Skeletal muscle tissue (tissue), 4 donors: ENCODE data around the gene CHRNB4. TPM values are rescaled to one million over a fixed set of nuclear protein-coding genes. Genes with fewer than 3 reads are reported as not detected.
"Not testable (repeated sequence)": the region's sequence is repeated elsewhere in the genome, so short reads cannot be mapped to it uniquely, and the experiment has no call there.

Experiments
- H3K27ac ChIP-seq: one replicate; pipeline ENCODE4 v1.7.0; 2013; ENCODE audit warnings: mild to moderate bottlenecking, low read depth, low read length, inconsistent platforms
- H3K27me3 ChIP-seq, 3 donors: one replicate each; pipeline ENCODE4 v1.7.0; 2013; ENCODE audit warnings: low read length in 3 of 3; ENCODE audit not compliant: control insufficient read depth in 3 of 3, insufficient read depth in 3 of 3
- H3K36me3 ChIP-seq, 3 donors: one replicate each; pipeline ENCODE4 v1.7.0; 2013; ENCODE audit warnings: low read length in 3 of 3; ENCODE audit not compliant: control insufficient read depth in 3 of 3, insufficient read depth in 3 of 3
- H3K4me1 ChIP-seq, 3 donors: one replicate each; pipeline ENCODE4 v1.7.0; 2013; ENCODE audit warnings: low read length in 3 of 3, mild to moderate bottlenecking in 3 of 3; ENCODE audit not compliant: control insufficient read depth in 3 of 3, insufficient read depth in 3 of 3
- H3K4me3 ChIP-seq, 3 donors: one replicate each; pipeline ENCODE4 v1.7.0; 2013; ENCODE audit warnings: low read length in 3 of 3
- H3K9ac ChIP-seq, 3 donors: one replicate each; pipeline ENCODE4 v1.7.0; 2013; ENCODE audit warnings: low read length in 3 of 3, mild to moderate bottlenecking in 3 of 3, moderate library complexity in 2 of 3, low read depth in 1 of 3
- H3K9me3 ChIP-seq, 3 donors: one replicate each; pipeline ENCODE4 v1.7.0; 2013; ENCODE audit warnings: low read length in 3 of 3; ENCODE audit not compliant: control insufficient read depth in 3 of 3
- total RNA-seq: library from RNA; depleted of rRNA; stranded (reverse); fragments of >200 nt; gene quantifications from one replicate; pipeline ENCODE4 v1.2.3, GENCODE V29; 2014
- donor health status: Osteomylitis.

CHRNB4 gene
- total RNA-seq, 1 donor from 2014 or later: under 0.01 TPM

DNA sequence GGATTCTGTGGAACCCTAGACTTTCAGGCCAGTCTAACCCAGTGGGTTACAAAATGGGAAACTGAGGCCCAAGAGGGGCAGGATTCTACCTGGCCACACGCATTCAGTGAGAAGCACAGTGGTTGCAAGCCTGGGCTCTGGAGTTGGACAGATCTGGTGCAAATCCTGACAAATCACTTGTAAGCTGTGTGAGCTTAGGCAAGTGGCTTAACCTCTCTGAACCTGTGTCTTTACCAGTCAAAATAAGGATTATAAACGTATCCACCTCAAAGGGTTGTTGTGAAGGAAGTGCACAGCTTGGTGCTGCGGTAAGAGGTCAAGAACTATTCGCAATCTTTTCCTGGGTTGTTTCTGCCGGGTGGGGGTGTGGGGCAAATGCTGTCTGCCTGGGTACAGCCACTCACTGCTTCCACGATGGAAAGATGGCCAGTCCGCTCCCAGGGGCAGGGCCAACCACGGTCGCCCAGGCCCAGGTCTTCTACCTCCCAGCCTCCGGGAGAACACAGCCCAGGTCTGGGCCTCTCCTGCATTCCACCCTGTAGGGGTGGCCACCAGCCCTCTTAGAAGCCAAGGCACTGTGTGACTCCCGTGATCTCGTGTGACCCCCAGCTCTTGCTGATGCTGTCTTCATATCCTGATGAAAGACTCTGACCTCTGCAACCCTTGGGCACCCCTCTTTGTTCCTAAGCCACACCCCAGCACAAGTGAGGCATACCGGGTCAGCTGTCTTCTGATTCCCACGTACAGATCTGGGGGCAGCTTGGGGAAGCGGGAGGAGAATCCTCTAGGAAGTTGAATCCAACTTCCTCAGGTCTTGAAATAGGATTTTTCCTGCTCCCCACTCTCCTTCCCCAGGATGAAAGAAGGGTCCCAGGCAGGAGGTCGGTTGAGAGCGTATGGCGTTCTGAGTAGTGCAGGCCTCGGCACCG lies 21.7 kb downstream of the CHRNB4 start:
- Histone ChIP-seq H3K4me1 (peaks cover 0 to 17% (median 12%) of the 10 kb centered on the region in 3 donors), H3K27ac (no peak overlapping the region), H3K9me3 (no peaks in the 10 kb centered on the region), H3K9ac (no peak overlapping the region), H3K27me3 (peaks cover 36 to 41% (median 39%) of the 10 kb centered on the region in 3 donors), H3K4me3 (no peak overlapping the region), H3K36me3 (no peaks in the 10 kb centered on the region)

- Histone ChIP-seq H3K9me3 (no peaks in the 10 kb centered on the region), H3K9ac (no peak overlapping the region), H3K4me1 (peaks cover 0 to 17% (median 12%) of the 10 kb centered on the region in 3 donors), H3K4me3 (no peak overlapping the region), H3K27me3 (peaks cover 34 to 36% (median 36%) of the 10 kb centered on the region in 3 donors), H3K36me3 (no peaks in the 10 kb centered on the region), H3K27ac (no peak overlapping the region)
These were observed 22.5 kb downstream of the CHRNB4 start for GRCh38 chr15:78618490-78618934.

GRCh38 chr15:78618064-78618463 lies 22.9 kb downstream of the CHRNB4 start:
- no peak overlapping the region for H3K27ac ChIP-seq
- H3K9ac ChIP-seq: no peak overlapping the region
- no peaks in the 10 kb centered on the region for H3K36me3 ChIP-seq
- H3K27me3 ChIP-seq: peaks cover 34 to 36% (median 36%) of the 10 kb centered on the region in 3 donors
- no peak overlapping the region for H3K4me3 ChIP-seq
- peaks cover 0 to 17% (median 12%) of the 10 kb centered on the region in 3 donors for H3K4me1 ChIP-seq
- H3K9me3 ChIP-seq: no peaks in the 10 kb centered on the region

GRCh38 chr15:78617516-78617915 lies 23.5 kb downstream of the CHRNB4 start:
- peaks cover 0 to 17% (median 12%) of the 10 kb centered on the region in 3 donors for H3K4me1 ChIP-seq
- H3K9me3 ChIP-seq: no peaks in the 10 kb centered on the region
- H3K9ac ChIP-seq: no peak overlapping the region
- H3K27me3 ChIP-seq: peaks cover 31 to 36% (median 33%) of the 10 kb centered on the region in 3 donors
- no peaks in the 10 kb centered on the region for H3K36me3 ChIP-seq
- no peak overlapping the region for H3K27ac ChIP-seq
- H3K4me3 ChIP-seq: no peak overlapping the region

DNA sequence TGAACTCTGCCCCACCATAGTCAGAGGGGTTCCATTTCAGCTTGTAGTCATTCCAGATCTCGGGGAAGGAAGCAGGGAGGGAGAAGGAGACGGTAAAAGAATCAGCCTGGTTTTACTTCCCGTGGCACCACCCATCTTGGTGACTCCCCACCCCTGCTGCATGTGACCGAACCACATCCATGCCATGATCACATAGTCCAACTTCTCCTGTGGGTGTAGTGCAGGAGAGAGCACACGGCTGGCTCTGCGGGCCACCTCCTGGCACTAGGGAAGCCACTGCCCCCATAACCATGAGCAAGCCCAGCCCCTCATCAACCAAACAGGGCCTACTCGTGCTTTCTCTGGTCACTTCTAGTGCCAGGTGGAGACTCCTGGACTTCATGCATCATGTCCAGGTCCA lies 23.9 kb downstream of the CHRNB4 start:
- H3K36me3 ChIP-seq: no peaks in the 10 kb centered on the region
- no peak overlapping the region for H3K4me3 ChIP-seq
- peaks cover 27 to 34% (median 28%) of the 10 kb centered on the region in 3 donors for H3K27me3 ChIP-seq

GRCh38 chr15:78616506-78616905 lies 24.5 kb downstream of the CHRNB4 start:
- Histone ChIP-seq H3K27ac (no peak overlapping the region), H3K4me1 (peaks cover 0 to 17% (median 12%) of the 10 kb centered on the region in 3 donors), H3K4me3 (no peak overlapping the region), H3K27me3 (peaks cover 22 to 28% (median 23%) of the 10 kb centered on the region in 3 donors), H3K9me3 (no peaks in the 10 kb centered on the region), H3K36me3 (no peaks in the 10 kb centered on the region), H3K9ac (no peak overlapping the region)

More for the DNA sequence above, 23.9 kb downstream of the CHRNB4 start:
- no peak overlapping the region for H3K9ac ChIP-seq
- H3K4me1 ChIP-seq: peaks cover 0 to 17% (median 12%) of the 10 kb centered on the region in 3 donors
- H3K9me3 ChIP-seq: no peaks in the 10 kb centered on the region
- no peak overlapping the region for H3K27ac ChIP-seq

DNA sequence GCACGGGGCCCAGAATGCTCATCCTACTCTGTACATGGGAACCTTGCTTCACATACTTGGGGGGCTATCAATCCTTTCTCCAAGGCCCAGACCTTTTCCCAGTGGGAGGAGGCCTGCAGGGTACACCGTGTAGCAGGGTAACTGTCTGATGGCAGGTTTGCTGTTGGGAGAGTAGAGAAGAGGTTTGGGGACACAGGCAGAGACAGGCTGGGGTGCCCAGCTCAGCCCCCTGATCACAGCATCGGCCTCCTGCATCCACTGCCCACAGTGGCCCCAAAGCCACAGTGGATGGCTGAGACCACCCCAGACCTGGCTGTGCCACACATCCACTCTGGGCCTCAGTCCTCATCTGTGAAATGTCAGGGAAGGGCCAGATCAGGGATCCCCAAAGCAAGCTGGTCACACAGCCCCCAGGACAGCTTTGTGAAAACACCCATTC lies 25.8 kb downstream of the CHRNB4 start:
- no peaks in the 10 kb centered on the region for H3K9me3 ChIP-seq
- H3K36me3 ChIP-seq: no peaks in the 10 kb centered on the region
- H3K27ac ChIP-seq: no peak overlapping the region
- H3K4me3 ChIP-seq: no peak overlapping the region
- peaks cover 0 to 12% (median 10%) of the 10 kb centered on the region in 3 donors for H3K4me1 ChIP-seq
- H3K27me3 ChIP-seq: peaks cover 16 to 18% (median 17%) of the 10 kb centered on the region in 3 donors
- no peak overlapping the region for H3K9ac ChIP-seq

DNA sequence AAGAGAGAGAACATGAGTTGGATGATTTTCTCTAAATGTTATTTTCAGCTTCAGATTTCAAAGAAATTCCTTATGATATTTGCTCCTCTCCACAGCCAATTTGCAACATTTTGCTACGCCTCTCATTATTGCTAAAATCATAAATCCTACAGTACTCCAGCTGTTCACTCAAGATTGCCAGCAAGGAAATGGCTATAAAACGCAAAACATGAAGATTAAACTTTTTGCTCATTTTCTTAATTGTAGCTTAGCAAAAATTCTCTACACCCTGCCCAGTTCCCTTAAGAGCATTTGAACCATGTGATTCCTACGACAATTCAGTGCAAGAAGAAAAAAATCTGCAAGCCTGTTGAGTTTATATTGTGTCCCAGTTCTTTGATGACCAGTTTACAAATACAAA lies 27.0 kb downstream of the CHRNB4 start:
- Histone ChIP-seq H3K27ac (no peak overlapping the region), H3K4me3 (no peak overlapping the region), H3K4me1 (peaks cover 0 to 5% (median 4%) of the 10 kb centered on the region in 3 donors), H3K9ac (no peak overlapping the region), H3K27me3 (peaks cover 5 to 6% (median 6%) of the 10 kb centered on the region in 3 donors), H3K9me3 (no peaks in the 10 kb centered on the region), H3K36me3 (no peaks in the 10 kb centered on the region)

DNA sequence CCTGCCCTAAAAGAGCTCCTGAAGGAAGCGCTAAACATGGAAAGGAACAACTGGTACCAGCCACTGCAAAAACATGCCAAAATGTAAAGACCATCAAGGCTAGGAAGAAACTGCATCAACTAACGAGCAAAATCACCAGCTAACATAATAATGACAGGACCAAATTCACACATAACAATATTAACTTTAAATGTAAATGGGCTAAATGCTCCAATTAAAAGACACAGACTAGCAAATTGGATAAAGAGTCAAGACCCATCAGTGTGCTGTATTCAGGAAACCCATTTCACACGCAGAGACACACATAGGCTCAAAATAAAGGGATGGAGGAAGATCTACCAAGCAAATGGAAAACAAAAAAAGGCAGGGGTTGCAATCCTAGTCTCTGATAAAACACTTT lies 31.5 kb downstream of the CHRNB4 start:
- not testable (repeated sequence) for H3K27me3 ChIP-seq, H3K9me3 ChIP-seq, H3K4me3 ChIP-seq, H3K9ac ChIP-seq, H3K4me1 ChIP-seq, H3K27ac ChIP-seq, H3K36me3 ChIP-seq

GRCh38 chr15:78605680-78606079 lies 35.3 kb downstream of the CHRNB4 start:
- Histone ChIP-seq H3K36me3 (peaks cover 0 to 2% (median 0%) of the 10 kb centered on the region in 3 donors), H3K27me3 (peaks cover 5 to 14% (median 8%) of the 10 kb centered on the region in 3 donors), H3K27ac (no peak overlapping the region), H3K9ac (no peak overlapping the region), H3K4me3 (no peak overlapping the region), H3K9me3 (no peaks in the 10 kb centered on the region), H3K4me1 (peaks cover 0 to 4% (median 0%) of the 10 kb centered on the region in 3 donors)
